NK-92 (cell line): ENCODE results near the gene PCSK7.
"Not testable (repeated sequence)": the region's sequence is repeated elsewhere in the genome, so short reads cannot be mapped to it uniquely, and the experiment has no call there.

Experiments used
- DNase-seq: peaks from one replicate; lab custom pipeline; 2025; ENCODE audit not compliant: unreplicated experiment; lab: John Stamatoyannopoulos, UW

PCSK7 gene

GRCh38 chr11:117231842-117232091 lies at the start of gene PCSK7:
Gene PCSK7, minus strand, starts transcription at chr11:117232073. Its CDS starts 2,229 bp downstream, at chr11:117229844.
- DNase-seq = no peak

GRCh38 chr11:117281159-117281558 lies 49.3 kb upstream of the PCSK7 start:
- DNase-seq = no peak

GRCh38 chr11:117279711-117280376 lies 48.0 kb upstream of the PCSK7 start:
- DNase-seq = no peak

GRCh38 chr11:117278347-117278746 lies 46.5 kb upstream of the PCSK7 start:
- no peak for DNase-seq

- DNase-seq = no peak
Measured at GRCh38 chr11:117273550-117274289, 41.8 kb upstream of the PCSK7 start.

- DNase-seq = not testable (repeated sequence)
Measured at GRCh38 chr11:117272175-117272574, 40.3 kb upstream of the PCSK7 start.

GRCh38 chr11:117271208-117271607 lies 39.3 kb upstream of the PCSK7 start:
- DNase-seq = no peak

GRCh38 chr11:117269856-117270255 lies 38.0 kb upstream of the PCSK7 start:
- DNase-seq = no peak

GRCh38 chr11:117265745-117266144 lies 33.9 kb upstream of the PCSK7 start:
- DNase-seq = no peak

- DNase-seq = not testable (repeated sequence)
Measured at GRCh38 chr11:117264624-117265323, 32.9 kb upstream of the PCSK7 start.

GRCh38 chr11:117259417-117259816 lies 27.5 kb upstream of the PCSK7 start:
- DNase-seq = no peak

- no peak for DNase-seq
Measured at GRCh38 chr11:117258576-117258975, 26.7 kb upstream of the PCSK7 start.

- DNase-seq = no peak
Measured at GRCh38 chr11:117256573-117256972, 24.7 kb upstream of the PCSK7 start.

- no peak for DNase-seq
Measured at GRCh38 chr11:117255966-117256365, 24.1 kb upstream of the PCSK7 start.

GRCh38 chr11:117251506-117251905 lies 19.6 kb upstream of the PCSK7 start:
- DNase-seq = no peak

GRCh38 chr11:117249571-117249970 lies 17.7 kb upstream of the PCSK7 start:
- DNase-seq = no peak

- no peak for DNase-seq
Measured at GRCh38 chr11:117248341-117248740, 16.5 kb upstream of the PCSK7 start.

- DNase-seq = no peak
Measured at GRCh38 chr11:117239295-117239694, 7.4 kb upstream of the PCSK7 start.

- no peak for DNase-seq
Measured at GRCh38 chr11:117238221-117238620, 6.3 kb upstream of the PCSK7 start.

GRCh38 chr11:117232911-117233409 lies 1.1 kb upstream of the PCSK7 start:
- no peak for DNase-seq

- DNase-seq = no peak
Measured at GRCh38 chr11:117232092-117232878, 412 bp upstream of the PCSK7 start, which contains the start of gene RNF214. Gene RNF214, plus strand, starts transcription at chr11:117232671. Its CDS starts 1,602 bp downstream, at chr11:117234273.
